CD4-positive, alpha-beta T cell treated with Interleukin-21 for 1 hour (primary cell): ENCODE data around the gene BAIAP2L2.
"Not testable (repeated sequence)": the region's sequence is repeated elsewhere in the genome, so short reads cannot be mapped to it uniquely, and the experiment has no call there.

Source experiments
- DNase-seq: peaks from one replicate; pipeline ENCODE4 v3.0.0-alpha.2; 2020

The BAIAP2L2 gene

GRCh38 chr22:38066381-38067027 lies 44.0 kb downstream of the BAIAP2L2 start:
- DNase-seq, result no peak

- DNase-seq, result no peak
Measured at GRCh38 chr22:38065539-38065938, 44.9 kb downstream of the BAIAP2L2 start.

GRCh38 chr22:38062791-38063190 lies 47.7 kb downstream of the BAIAP2L2 start:
- no peak for DNase-seq

GRCh38 chr22:38056969-38057891 lies 53.3 kb downstream of the BAIAP2L2 start, which contains the start of gene PICK1:
TSS of gene PICK1 (plus strand) at chr22:38057404. CDS start at chr22:38057810, 406 bp downstream.
- peak; percentile 85 for DNase-seq

- peak; percentile 81 for DNase-seq
Measured at GRCh38 chr22:38051900-38052862, 58.3 kb downstream of the BAIAP2L2 start.

- no peak for DNase-seq
Measured at GRCh38 chr22:38051261-38051660, 59.2 kb downstream of the BAIAP2L2 start.

- no peak for DNase-seq
Measured at GRCh38 chr22:38050720-38051119, 59.8 kb downstream of the BAIAP2L2 start.

- no peak for DNase-seq
Measured at GRCh38 chr22:38049812-38050619, 60.5 kb downstream of the BAIAP2L2 start.

- no peak for DNase-seq
Measured at GRCh38 chr22:38046070-38046748, 64.3 kb downstream of the BAIAP2L2 start.

GRCh38 chr22:38043151-38044039 lies 67.1 kb downstream of the BAIAP2L2 start:
- no peak for DNase-seq

GRCh38 chr22:38042488-38042790 lies 68.0 kb downstream of the BAIAP2L2 start:
- no peak for DNase-seq

GRCh38 chr22:38041760-38042487 lies 68.6 kb downstream of the BAIAP2L2 start:
- DNase-seq, result no peak

- no peak for DNase-seq
Measured at GRCh38 chr22:38040953-38041759, 69.3 kb downstream of the BAIAP2L2 start.

- DNase-seq, result no peak
Measured at GRCh38 chr22:38038890-38039812, 71.3 kb downstream of the BAIAP2L2 start.

GRCh38 chr22:38038426-38038825 lies 72.1 kb downstream of the BAIAP2L2 start:
- no peak for DNase-seq

- not testable (repeated sequence) for DNase-seq
Measured at GRCh38 chr22:38037367-38038150, 72.9 kb downstream of the BAIAP2L2 start.
